H1 (cell line): Measurements from ENCODE around the gene POLA1. TPM values are rescaled to one million over a fixed set of nuclear protein-coding genes. Genes with fewer than 3 reads are reported as not detected.

Experiments used
- CTCF ChIA-PET: fragments of 300-600 bp; sonication (Branson Sonifier 250); formaldehyde crosslinking; loops from one replicate; lab custom pipeline; 2021; ENCODE audit not compliant: partially characterized antibody; lab: Charles Lee
- POLR2A ChIA-PET: fragments of 300-600 bp; sonication (Branson Sonifier 250); formaldehyde crosslinking; loops from one replicate; lab custom pipeline; 2021; ENCODE audit warnings: inconsistent platforms; ENCODE audit not compliant: partially characterized antibody; lab: Charles Lee
- DNase-seq, 2 experiments: peaks; one replicate each; pipeline versions ENCODE4 v3.0.0 to v3.0.0-alpha.2; 2010 to 2022; ENCODE audit warnings: low spot score in 2 of 2, low read depth in 1 of 2, mixed read lengths in 1 of 2
- FAIRE-seq: peaks from 2 replicates; lab custom pipeline; 2011; peaks lifted over from hg19 to GRCh38; lab: Jason Lieb, UNC
- H2AFZ ChIP-seq: 2 replicates; pipeline ENCODE4 v1.8.1; 2012; ENCODE audit warnings: low read length, inconsistent platforms
- H2AK5ac ChIP-seq: 2 replicates; pipeline ENCODE4 v1.6.1; 2013; ENCODE audit warnings: low read depth, low read length
- H2BK120ac ChIP-seq: replicated peaks from 2 replicates; pipeline ENCODE3; 2013; ENCODE audit warnings: low read depth, low read length, inconsistent platforms
- H2BK12ac ChIP-seq: 2 replicates; pipeline ENCODE4 v1.6.1; 2013; ENCODE audit warnings: low read depth, low read length
- H2BK15ac ChIP-seq: 2 replicates; pipeline ENCODE4 v1.6.1; 2013; ENCODE audit warnings: low read length
- H2BK20ac ChIP-seq: 2 replicates; pipeline ENCODE4 v1.6.1; 2013; ENCODE audit warnings: low read length
- H2BK5ac ChIP-seq: 2 replicates; pipeline ENCODE4 v1.6.1; 2013; ENCODE audit warnings: low read depth, low read length
- H3K14ac ChIP-seq: 2 replicates; pipeline ENCODE4 v1.6.1; 2013; ENCODE audit warnings: inconsistent platforms; ENCODE audit not compliant: insufficient read length
- H3K18ac ChIP-seq: 2 replicates; pipeline ENCODE4 v1.6.1; 2013; ENCODE audit warnings: low read length; ENCODE audit errors: extremely low read depth
- H3K23ac ChIP-seq: 2 replicates; pipeline ENCODE4 v1.6.1; 2013; ENCODE audit warnings: inconsistent platforms; ENCODE audit not compliant: insufficient read length
- H3K23me2 ChIP-seq: 2 replicates; pipeline ENCODE4 v1.6.1; 2013; ENCODE audit warnings: low read depth, low read length
- H3K27ac ChIP-seq: 2 replicates; pipeline ENCODE4 v1.6.1; 2011; ENCODE audit warnings: low read depth, low read length, inconsistent platforms
- H3K27me3 ChIP-seq, 4 experiments: replicated peaks in 1 of 4; 1 replicate in 1 of 4; 2 replicates in 3 of 4; pipeline versions ENCODE4 v1.6.1 to v1.8.1; 2011 to 2013; ENCODE audit warnings: low read length in 3 of 4, mild to moderate bottlenecking in 3 of 4, inconsistent platforms in 2 of 4, mixed read lengths in 2 of 4, moderate library complexity in 1 of 4; ENCODE audit not compliant: control insufficient read depth in 3 of 4, insufficient read depth in 3 of 4; ENCODE audit errors: extremely low read depth in 1 of 4
- H3K36me3 ChIP-seq, 4 experiments: 2 replicates each; pipeline versions ENCODE4 v1.6.1 to v1.8.1; 2011 to 2013; ENCODE audit warnings: mild to moderate bottlenecking in 4 of 4, low read length in 3 of 4, moderate library complexity in 2 of 4, control low read depth in 1 of 4, inconsistent platforms in 1 of 4; ENCODE audit not compliant: insufficient read depth in 4 of 4, control insufficient read depth in 2 of 4
- H3K4ac ChIP-seq: replicated peaks from 2 replicates; pipeline ENCODE3; 2013; ENCODE audit warnings: low read length, low read depth, mixed read lengths, inconsistent platforms; ENCODE audit not compliant: insufficient read length
- H3K4me1 ChIP-seq, 4 experiments: replicated peaks in 1 of 4; 1 replicate in 1 of 4; 2 replicates in 3 of 4; pipeline versions ENCODE4 v1.6.1 to v1.8.1; 2011 to 2013; ENCODE audit warnings: low read length in 3 of 4, inconsistent platforms in 2 of 4, mixed read lengths in 1 of 4; ENCODE audit not compliant: insufficient read depth in 4 of 4, control insufficient read depth in 3 of 4
- H3K4me2 ChIP-seq, 2 experiments: 2 replicates each; pipeline versions ENCODE4 v1.6.1 to v1.8.1; 2011 to 2013; ENCODE audit warnings: low read depth in 2 of 2, low read length in 2 of 2, control low read depth in 1 of 2, inconsistent platforms in 1 of 2, mild to moderate bottlenecking in 1 of 2; ENCODE audit not compliant: insufficient read depth in 1 of 2
- H3K4me3 ChIP-seq, 4 experiments: fragments of 200-600, 300-600 bp in 1 of 4; sonication (generic), shearing (Covaris generic), sonication (Bioruptor Twin) in 1 of 4; 2 replicates each; pipeline versions ENCODE4 v1.5.1 to v1.8.1; 2011 to 2016; ENCODE audit warnings: low read length in 4 of 4, low read depth in 3 of 4, control low read depth in 2 of 4, inconsistent platforms in 2 of 4, mild to moderate bottlenecking in 2 of 4, mixed read lengths in 1 of 4, moderate library complexity in 1 of 4; ENCODE audit not compliant: insufficient read depth in 2 of 4; ENCODE audit errors: extremely low read depth in 1 of 4
- H3K56ac ChIP-seq: replicated peaks from 2 replicates; pipeline ENCODE3; 2013; ENCODE audit warnings: low read depth, mild to moderate bottlenecking, mixed read lengths, low read length, inconsistent platforms; ENCODE audit not compliant: insufficient read length
- H3K79me1 ChIP-seq: 2 replicates; pipeline ENCODE4 v1.6.1; 2013; ENCODE audit warnings: low read depth, low read length, control low read depth
- H3K79me2 ChIP-seq, 2 experiments: 2 replicates each; pipeline versions ENCODE4 v1.6.1 to v1.8.1; 2012 to 2013; ENCODE audit warnings: low read length in 2 of 2, mild to moderate bottlenecking in 2 of 2, inconsistent platforms in 1 of 2; ENCODE audit not compliant: insufficient read depth in 2 of 2, control insufficient read depth in 1 of 2
- H3K9ac ChIP-seq, 4 experiments: replicated peaks in 1 of 4; 1 replicate in 1 of 4; 2 replicates in 3 of 4; pipeline versions ENCODE4 v1.6.1 to v1.8.1; 2011 to 2013; ENCODE audit warnings: low read depth in 3 of 4, low read length in 3 of 4, control low read depth in 2 of 4, mild to moderate bottlenecking in 2 of 4, moderate library complexity in 2 of 4, inconsistent platforms in 1 of 4; ENCODE audit errors: extremely low read depth in 1 of 4
- H3K9me3 ChIP-seq, 2 experiments: 2 replicates each; pipeline versions ENCODE4 v1.6.1 to v1.8.1; 2012 to 2013; ENCODE audit warnings: mild to moderate bottlenecking in 2 of 2, moderate library complexity in 2 of 2, control low read depth in 1 of 2, inconsistent platforms in 1 of 2, low read depth in 1 of 2, low read length in 1 of 2, mixed read lengths in 1 of 2; ENCODE audit not compliant: insufficient read depth in 2 of 2
- H4K20me1 ChIP-seq, 2 experiments: replicated peaks in 1 of 2; 2 replicates each; pipeline versions ENCODE3 to v1.8.1; 2011 to 2013; ENCODE audit warnings: inconsistent platforms in 2 of 2, low read length in 2 of 2, mild to moderate bottlenecking in 1 of 2; ENCODE audit not compliant: insufficient read depth in 2 of 2, control insufficient read depth in 1 of 2
- H4K5ac ChIP-seq: 2 replicates; pipeline ENCODE4 v1.6.1; 2013; ENCODE audit warnings: low read length, low read depth, mixed read lengths, inconsistent platforms; ENCODE audit not compliant: insufficient read length
- H4K8ac ChIP-seq: 2 replicates; pipeline ENCODE4 v1.8.0; 2013; ENCODE audit warnings: mild to moderate bottlenecking, moderate library complexity, low read length, inconsistent platforms; ENCODE audit not compliant: insufficient read depth; ENCODE audit errors: extremely low read depth
- H4K91ac ChIP-seq: replicated peaks from 2 replicates; pipeline ENCODE3; 2013; ENCODE audit warnings: low read length, mixed read lengths, inconsistent platforms; ENCODE audit not compliant: insufficient read length
- BACH1 ChIP-seq: IDR thresholded peaks from 2 replicates; pipeline ENCODE4 v1.6.1; 2012; ENCODE audit warnings: low read length, improper control_type of control experiment
- CEBPB ChIP-seq: IDR thresholded peaks from 2 replicates; pipeline ENCODE4 v1.6.1; 2012; ENCODE audit warnings: low read depth, low read length
- EZH2 ChIP-seq: fragments of 200-600 bp; sonication (generic); IDR thresholded peaks from 2 replicates; pipeline ENCODE4 v1.7.1; 2012; ENCODE audit warnings: low read depth, mild to moderate bottlenecking, moderate library complexity, low read length, inconsistent platforms; ENCODE audit not compliant: severe bottlenecking
- FOSL1 ChIP-seq: IDR thresholded peaks from 2 replicates; pipeline ENCODE4 v1.6.1; 2011; ENCODE audit warnings: mild to moderate bottlenecking, low read depth, low read length, moderate library complexity; ENCODE audit not compliant: insufficient read depth
- JUND ChIP-seq: IDR thresholded peaks from 2 replicates; pipeline ENCODE4 v1.6.1; 2011; ENCODE audit warnings: mild to moderate bottlenecking, improper control_type of control experiment, low read length
- KDM1A ChIP-seq: fragments of 200-600, 300-600 bp; sonication (generic); IDR thresholded peaks from 2 replicates; pipeline ENCODE4 v1.7.1; 2016; ENCODE audit warnings: mild to moderate bottlenecking, low read length, borderline replicate concordance
- MAFK ChIP-seq: IDR thresholded peaks from 2 replicates; pipeline ENCODE4 v1.6.1; 2012; ENCODE audit warnings: low read depth, mild to moderate bottlenecking, improper control_type of control experiment, low read length
- POU5F1 ChIP-seq: IDR thresholded peaks from 2 replicates; pipeline ENCODE4 v1.6.1; 2011; ENCODE audit warnings: low read depth, mild to moderate bottlenecking, low read length, moderate library complexity
- RXRA ChIP-seq: IDR thresholded peaks from 2 replicates; pipeline ENCODE4 v1.6.1; 2011; ENCODE audit warnings: low read depth, mild to moderate bottlenecking, low read length, moderate library complexity; ENCODE audit not compliant: insufficient read depth
- SIRT6 ChIP-seq: IDR thresholded peaks from one replicate; pipeline ENCODE4 v1.7.1; 2012; ENCODE audit warnings: low read length, inconsistent platforms
- SP1 ChIP-seq: IDR thresholded peaks from 2 replicates; pipeline ENCODE4 v1.6.1; 2011; ENCODE audit warnings: low read depth, low read length
- SRF ChIP-seq: IDR thresholded peaks from 2 replicates; pipeline ENCODE4 v1.6.1; 2011; ENCODE audit warnings: mild to moderate bottlenecking, low read depth, low read length, moderate library complexity
- TAF1 ChIP-seq: IDR thresholded peaks from 2 replicates; pipeline ENCODE4 v1.6.1; 2011; ENCODE audit warnings: mild to moderate bottlenecking, low read depth, low read length
- WGBS, 2 experiments: shearing (Covaris generic) in 1 of 2; methylation state at CpG; one replicate each; pipeline versions ENCODE4 v1.1.6 to v1.1.7; 2013 to 2015; ENCODE audit warnings: low lambda C conversion rate in 2 of 2, mixed read lengths in 2 of 2, inconsistent platforms in 1 of 2, low coverage in 1 of 2, missing lambda C conversion rate in 1 of 2; ENCODE audit not compliant: insufficient replicate concordance in 2 of 2, insufficient coverage in 1 of 2, insufficient read length in 1 of 2; ENCODE audit errors: extremely low coverage in 1 of 2, missing lambda C conversion rate in 1 of 2; 5-methylcytosine and 5-hydroxymethylcytosine counted together
- polyA plus RNA-seq, 7 experiments: library from polyadenylated mRNA; depleted of rRNA in 3 of 7; stranded (reverse) in 5 of 7; unstranded in 2 of 7; fragments of >200 nt in 5 of 7; fragments of 200-250 nt in 2 of 7; gene quantifications; 1 replicate in 5 of 7; 2 replicates in 1 of 7; 4 replicates in 1 of 7; pipeline versions ENCODE4 v1.2.1 to v1.2.3, GENCODE V29; 2011 to 2013; ENCODE audit warnings: missing spikeins in 2 of 7, mixed read lengths in 2 of 7
- total RNA-seq: library from RNA; stranded (reverse); fragmentation: NEBNext Ultra II Directional; extraction: Animal tissue kit (Norgen Biotek cat#: 25700); gene quantifications from 2 replicates; pipeline ENCODE4 v1.2.1, GENCODE V29; 2021

Gene POLA1
- total and polyA plus RNA-seq, 2 of the 8 experiments (the other 6 are each of a cell fraction or from before 2014, with no cell fraction given): 5.6 to 34.9 TPM

GRCh38 chrX:24877854-24878650, 184.3 kb downstream of the POLA1 start:
- Histone ChIP-seq H3K56ac (no peak overlapping the region), H3K4me3 (no peak overlapping the region), H3K4ac (no peak overlapping the region), H2BK12ac (no peak overlapping the region), H2AFZ (no peak overlapping the region), H3K79me2 (no peaks in the 10 kb centered on the region), H3K79me1 (no peaks in the 10 kb centered on the region), H3K4me2 (no peak overlapping the region), H3K27me3 (no peaks in the 10 kb centered on the region), H3K36me3 (no peaks in the 10 kb centered on the region), H4K91ac (no peak overlapping the region), H3K4me1 (peaks cover 0 to 4% (median 1%) of the 10 kb centered on the region in 4 experiments; a peak in 2 of 7 replicates), H2BK5ac (no peak overlapping the region), H3K18ac (no peak overlapping the region), H3K9ac (no peak overlapping the region), H2BK20ac (no peak overlapping the region), H4K5ac (no peak overlapping the region), H3K23me2 (no peaks in the 10 kb centered on the region; the same call in 1 of the 2 replicates), H4K8ac (no peak overlapping the region), H3K27ac (no peak overlapping the region), H4K20me1 (no peaks in the 10 kb centered on the region), H3K9me3 (no peaks in the 10 kb centered on the region), H2AK5ac (no peak overlapping the region), H3K23ac (no peak overlapping the region), H2BK120ac (no peak overlapping the region), H2BK15ac (no peak overlapping the region), H3K14ac (no peak overlapping the region)
- FAIRE-seq (no peak), DNase-seq (no peak)
- ChIA-PET POLR2A (no interaction called here), CTCF (interaction anchor here (0.7 to 1.2 kb wide), 2 partner anchors 9 to 266 kb away, joined by 3 to 4 read pairs; no protein-coding TSS in a partner anchor)
- 87% methylated on average over 4 of the region's 4 CpGs; no CpG with 5 or more reads in 1 of the 2 experiments for WGBS, 2 experiments
- no peak for TF ChIP-seq JUND
- TF ChIP-seq MAFK: no peak
- no peak for TF ChIP-seq POU5F1
- no peak for TF ChIP-seq TAF1
- no peak for TF ChIP-seq FOSL1
- TF ChIP-seq SRF: no peak
- no peak for TF ChIP-seq BACH1
- no peak for TF ChIP-seq CEBPB
- no peak for TF ChIP-seq SIRT6
- no peak for TF ChIP-seq SP1
- no peak for TF ChIP-seq EZH2
- no peak for TF ChIP-seq KDM1A
- no peak for TF ChIP-seq RXRA
